GM21717 (cell line): ENCODE results near the gene WNT3.
"Not testable (repeated sequence)": the region's sequence is repeated elsewhere in the genome, so short reads cannot be mapped to it uniquely, and the experiment has no call there.

ENCODE experiments used
- ATAC-seq: cut with Tn5 transposase; IDR thresholded peaks from one replicate; pipeline ENCODE4 v1.9.1; 2021; ENCODE audit warnings: mild to moderate bottlenecking, moderate library complexity; ENCODE audit not compliant: unreplicated experiment

The WNT3 gene

GRCh38 chr17:46818316-46818928, at the start of gene WNT3:
TSS of gene WNT3 (minus strand) at chr17:46818692. CDS start at chr17:46818597, 95 bp downstream.
- ATAC-seq: no peak

- no peak for ATAC-seq
Observed at GRCh38 chr17:46866747-46867146, 48.3 kb upstream of the WNT3 start.

DNA sequence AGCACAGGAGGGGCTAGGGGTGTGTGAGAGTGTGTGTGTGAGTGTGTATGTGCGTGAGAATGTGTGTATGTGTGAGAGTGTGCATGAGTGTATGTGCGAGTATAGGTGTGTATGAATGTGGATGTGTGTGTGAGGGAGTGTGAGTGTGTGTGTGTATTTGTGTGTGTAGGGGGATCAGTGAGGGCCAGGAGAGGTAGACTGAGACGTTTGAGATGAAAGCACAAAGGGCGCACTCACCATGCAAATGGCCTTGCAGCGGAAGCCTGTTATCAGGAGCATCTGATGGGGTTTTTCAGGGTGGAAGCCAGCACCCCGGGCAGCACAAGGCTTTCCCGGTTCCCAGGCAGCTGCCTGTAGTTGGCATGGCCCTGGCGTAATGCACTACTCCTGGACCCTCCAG, 47.8 kb upstream of the WNT3 start:
- no peak for ATAC-seq

- no peak for ATAC-seq
Observed at GRCh38 chr17:46865100-46865499, 46.6 kb upstream of the WNT3 start.

- ATAC-seq: no peak
Observed at GRCh38 chr17:46863383-46864121, 45.1 kb upstream of the WNT3 start.

- no peak for ATAC-seq
Observed at GRCh38 chr17:46862949-46863348, 44.5 kb upstream of the WNT3 start.

- ATAC-seq: no peak
Observed at GRCh38 chr17:46859996-46860395, 41.5 kb upstream of the WNT3 start.

- no peak for ATAC-seq
Observed at GRCh38 chr17:46857600-46857999, 39.1 kb upstream of the WNT3 start.

GRCh38 chr17:46854948-46855347, 36.5 kb upstream of the WNT3 start:
- no peak for ATAC-seq

GRCh38 chr17:46854515-46854914, 36.0 kb upstream of the WNT3 start:
- ATAC-seq: no peak

GRCh38 chr17:46853896-46854444, 35.5 kb upstream of the WNT3 start:
- ATAC-seq: no peak

DNA sequence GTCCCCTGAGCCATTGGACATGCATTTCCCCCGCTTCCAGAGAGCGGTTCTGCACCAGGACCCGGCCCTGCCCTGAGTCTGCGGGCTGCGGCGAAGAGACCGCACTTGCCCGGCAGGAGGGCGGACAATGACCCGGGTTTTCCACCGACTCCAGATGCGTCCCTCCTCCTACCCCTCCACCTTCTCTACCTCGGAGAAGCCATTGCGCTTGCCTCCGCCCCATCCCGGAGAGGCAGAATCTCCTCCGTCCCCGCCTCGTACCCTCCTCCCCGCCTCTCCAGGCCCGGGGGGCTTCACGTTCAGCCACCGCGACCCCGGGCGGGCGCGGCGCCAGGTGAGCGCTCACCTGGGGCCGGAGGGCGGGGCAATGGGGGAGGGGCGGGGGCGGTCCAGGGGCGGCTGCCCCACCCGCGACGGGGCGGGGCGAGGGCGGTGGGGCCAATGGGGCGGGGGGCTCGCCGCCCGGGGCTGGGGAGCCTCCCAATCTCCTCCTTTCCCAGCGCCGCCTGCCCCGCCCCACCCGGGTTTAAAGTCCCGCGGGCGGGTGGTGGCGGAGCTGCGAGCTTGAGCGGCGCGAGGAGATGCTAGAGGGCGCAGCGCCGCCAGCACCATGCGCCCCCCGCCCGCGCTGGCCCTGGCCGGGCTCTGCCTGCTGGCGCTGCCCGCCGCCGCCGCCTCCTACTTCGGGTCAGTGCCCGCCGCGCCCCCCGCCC, 32.7 kb upstream of the WNT3 start, which contains the start of gene WNT9B:
WNT9B (plus strand) TSS at position 555 of the 713 bp plus-strand sequence; CDS start at position 611, 56 bp downstream.
- no peak for ATAC-seq

DNA sequence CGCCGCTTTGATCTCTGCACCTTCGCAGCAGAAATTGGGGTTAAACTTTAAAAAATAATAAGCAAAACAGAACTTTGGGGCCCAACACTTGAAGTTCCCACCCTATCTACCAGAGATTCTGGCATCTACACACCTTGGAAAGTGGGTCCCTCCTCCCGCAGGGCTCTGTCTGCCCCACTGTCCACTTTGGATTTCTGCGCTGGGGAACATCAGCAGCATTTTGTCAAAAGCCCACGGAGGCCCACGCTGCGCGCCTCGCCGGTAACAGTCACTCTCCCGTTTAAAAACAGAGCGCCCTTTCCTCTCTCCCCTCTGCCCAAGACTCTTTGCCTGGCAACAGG, 32.2 kb upstream of the WNT3 start:
- no peak for ATAC-seq

- no peak for ATAC-seq
Observed at GRCh38 chr17:46848534-46848933, 30.0 kb upstream of the WNT3 start.

- no peak for ATAC-seq
Observed at GRCh38 chr17:46847204-46848191, 29.0 kb upstream of the WNT3 start.

DNA sequence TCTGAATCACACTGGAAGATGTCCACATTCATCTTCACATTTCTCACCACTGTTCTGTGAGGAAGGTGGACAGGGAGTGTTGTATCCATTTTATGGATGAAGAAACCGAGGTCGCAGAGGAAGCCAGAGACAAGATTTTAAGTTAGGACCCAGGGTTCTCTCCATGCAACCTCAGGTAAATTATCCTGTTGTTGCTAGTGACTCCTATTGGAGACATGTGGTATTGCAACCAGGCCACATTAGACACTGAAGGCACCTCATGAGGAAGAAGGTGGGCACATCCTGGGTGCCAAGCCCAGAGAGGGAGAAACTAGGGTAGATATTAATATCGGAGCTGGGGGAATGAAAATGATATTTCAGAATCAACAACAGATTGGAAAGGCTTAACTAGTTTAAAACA, 24.3 kb upstream of the WNT3 start:
- no peak for ATAC-seq

DNA sequence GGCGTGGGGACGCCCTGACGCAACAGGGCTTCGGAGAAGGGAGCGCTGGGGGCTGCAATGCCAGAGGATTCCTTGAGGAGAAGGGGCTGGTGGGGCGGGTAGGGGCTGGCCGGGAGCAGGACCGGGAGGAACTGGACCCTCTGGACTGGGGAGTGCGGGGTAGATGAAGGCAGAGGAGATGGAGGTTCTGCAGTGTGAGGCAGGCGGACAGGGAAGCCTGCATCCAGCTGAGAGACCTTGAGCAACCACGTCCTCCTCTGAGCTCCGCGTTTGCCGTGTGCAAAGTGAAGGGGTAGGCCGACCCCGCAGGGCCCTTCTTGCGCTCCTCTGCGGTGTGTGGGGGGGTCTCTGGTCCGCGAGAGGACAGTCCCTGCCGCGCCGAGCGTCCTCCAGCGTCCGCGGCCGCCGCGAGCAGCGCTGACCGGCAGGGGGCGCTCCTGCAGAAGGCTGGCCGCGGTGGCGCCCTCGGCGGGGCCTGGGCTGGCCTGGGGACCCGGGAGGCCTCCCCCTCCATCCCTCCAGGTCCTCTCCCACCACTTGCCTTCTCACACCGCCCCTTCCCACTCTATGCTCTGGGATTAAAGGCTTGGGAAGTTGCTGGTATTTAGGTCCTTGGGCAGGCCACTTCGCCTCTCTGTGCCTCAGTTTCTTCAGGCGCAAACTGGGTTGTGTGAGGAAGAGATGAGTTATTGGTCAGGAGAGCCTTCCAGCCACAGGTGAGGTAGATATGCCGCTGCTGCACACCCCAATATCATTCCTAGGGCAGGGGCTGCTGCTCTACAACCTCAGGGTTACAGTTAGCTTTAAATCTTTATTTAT, 23.3 kb upstream of the WNT3 start:
- no peak for ATAC-seq

- ATAC-seq: not testable (repeated sequence)
Observed at GRCh38 chr17:46840596-46840995, 22.1 kb upstream of the WNT3 start.

DNA sequence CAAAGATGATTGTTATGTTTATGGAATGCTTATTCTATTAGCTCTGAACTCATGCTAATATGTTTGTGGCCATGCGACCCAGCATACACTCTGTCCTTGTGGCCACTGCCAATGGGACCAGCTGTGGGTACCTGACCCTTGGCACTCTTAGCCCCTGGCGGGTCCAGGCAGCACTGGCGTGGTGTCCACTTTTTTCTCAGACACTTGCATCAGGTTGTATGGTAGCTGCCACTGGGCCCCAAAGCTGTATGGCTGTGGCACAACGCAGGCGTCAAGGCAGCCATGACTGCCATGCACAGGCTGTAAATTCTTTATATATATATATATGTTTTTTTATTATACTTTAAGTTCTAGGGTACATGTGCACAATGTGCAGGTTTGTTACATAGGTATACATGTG, 20.7 kb upstream of the WNT3 start:
- no peak for ATAC-seq

DNA sequence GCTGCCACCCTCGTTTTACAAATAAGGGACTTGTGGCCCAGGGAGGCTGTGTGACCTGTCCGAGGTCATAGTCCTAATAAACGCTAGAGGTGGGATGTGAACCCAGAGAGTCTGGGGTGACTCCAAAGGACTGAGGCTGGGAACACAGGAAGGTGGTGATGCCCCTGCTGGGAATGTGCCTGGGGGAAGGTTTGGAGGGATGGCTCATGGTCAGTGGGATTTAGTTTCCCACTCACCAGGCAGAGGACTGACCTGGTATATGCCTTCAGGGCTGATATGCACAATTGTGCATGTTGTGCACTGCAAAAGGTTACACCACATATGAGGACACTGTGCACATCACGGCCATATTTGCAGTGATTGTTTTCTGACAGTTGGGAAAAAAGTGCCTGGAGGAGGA, 19.0 kb upstream of the WNT3 start:
- ATAC-seq: no peak
